Effector CD8-positive, alpha-beta T cell (primary cell): Measurements from ENCODE around the gene NAALADL2.
"Not testable (repeated sequence)": the region's sequence is repeated elsewhere in the genome, so short reads cannot be mapped to it uniquely, and the experiment has no call there.

Source experiments
- DNase-seq: peaks from one replicate; lab custom pipeline; 2025; lab: John Stamatoyannopoulos, UW

The NAALADL2 gene

GRCh38 chr3:175749981-175750380 lies 890.8 kb downstream of the NAALADL2 start:
- no peak for DNase-seq

DNA sequence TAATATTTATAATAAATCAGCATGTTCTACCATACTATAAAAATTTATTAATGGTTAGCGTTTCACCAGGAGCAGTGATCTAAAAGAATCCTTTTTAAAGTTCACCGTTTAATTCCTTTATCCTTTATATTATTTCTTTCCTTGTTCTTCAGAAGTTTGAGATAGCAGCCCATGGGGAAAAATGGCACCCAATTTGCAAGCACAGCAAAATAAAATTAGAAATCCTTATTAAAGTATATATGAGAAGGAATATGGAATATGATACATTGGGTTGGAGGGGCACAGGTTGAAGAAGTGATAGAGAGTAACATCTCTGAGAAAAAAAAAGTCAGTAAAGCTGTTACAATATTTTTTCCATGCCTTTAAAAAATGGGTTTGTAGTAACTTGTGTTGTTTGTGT lies 892.0 kb downstream of the NAALADL2 start:
- DNase-seq: no peak

DNA sequence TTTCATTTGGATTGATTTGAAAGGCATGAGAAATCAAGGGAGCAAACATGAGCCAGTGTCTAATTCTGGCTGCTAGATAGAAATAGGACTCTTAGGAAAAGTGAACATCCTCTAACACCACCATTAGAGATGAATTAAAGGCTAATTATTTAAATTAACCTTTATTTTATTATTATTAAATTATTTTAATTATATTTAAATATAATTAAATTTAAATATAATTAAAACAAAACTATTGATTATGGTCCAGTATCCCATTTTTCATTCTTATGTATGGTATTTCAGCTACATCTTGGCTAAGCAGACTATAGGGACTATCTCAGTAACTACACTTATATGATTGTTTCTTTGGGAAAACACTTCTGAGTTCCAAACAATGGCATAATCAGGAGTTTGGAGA lies 904.8 kb downstream of the NAALADL2 start:
- DNase-seq: no peak

DNA sequence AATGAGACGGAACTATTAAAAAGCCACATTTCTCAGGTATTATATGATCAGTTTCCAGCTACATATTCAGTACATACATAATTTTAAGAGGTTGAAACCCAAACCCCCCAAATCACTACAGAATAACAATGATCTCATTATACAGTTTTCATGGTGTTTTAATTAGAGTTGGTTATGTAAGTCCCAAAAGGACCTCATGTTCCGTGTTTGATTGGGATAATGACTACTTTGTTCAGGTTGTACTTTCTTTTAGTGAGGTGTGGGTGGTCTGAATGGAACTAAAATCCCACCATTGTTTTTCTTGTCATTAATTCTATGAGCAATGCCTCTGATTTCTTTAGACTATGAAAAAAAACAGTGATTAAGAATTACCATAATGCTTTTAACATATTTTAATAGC lies 905.6 kb downstream of the NAALADL2 start:
- DNase-seq: no peak

DNA sequence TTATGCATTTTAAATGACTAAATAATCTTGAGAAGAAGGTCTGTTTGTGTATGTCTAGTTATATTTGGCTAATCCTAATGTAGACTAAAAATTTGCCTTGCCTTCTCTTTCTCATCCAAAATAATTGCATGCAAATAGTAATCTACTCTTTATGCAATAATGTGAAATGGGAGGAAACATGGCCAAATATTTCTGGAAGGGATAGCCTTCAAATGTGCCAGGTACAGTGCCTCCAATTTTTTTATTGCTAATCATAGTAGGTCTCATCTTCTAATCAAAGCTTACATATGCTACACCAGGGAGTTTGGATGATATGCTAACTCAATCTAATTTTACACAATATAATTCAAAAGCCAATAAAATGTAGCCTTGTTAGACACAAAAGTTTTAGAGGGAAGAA lies 911.3 kb downstream of the NAALADL2 start:
- no peak for DNase-seq

- DNase-seq: no peak
These were observed 918.4 kb downstream of the NAALADL2 start for GRCh38 chr3:175777495-175777894.

DNA sequence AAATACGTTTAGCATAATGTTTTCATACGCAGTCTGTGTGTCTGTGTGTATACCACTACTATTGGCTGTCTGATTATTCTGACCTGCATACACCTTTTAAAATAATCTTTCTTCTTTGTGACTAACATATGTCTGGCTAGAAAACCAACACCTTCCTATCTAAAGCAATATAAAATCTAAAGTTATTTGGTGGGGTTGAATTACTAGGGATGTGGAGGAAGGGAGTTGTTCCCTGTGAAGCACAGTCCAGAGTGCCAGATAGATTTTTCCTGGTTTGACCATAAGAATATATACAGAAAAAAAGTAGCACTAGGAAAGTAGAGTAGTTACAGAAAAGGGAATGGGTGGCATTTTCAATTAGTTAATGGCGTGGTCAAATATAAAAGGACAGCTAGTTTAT lies 918.8 kb downstream of the NAALADL2 start:
- DNase-seq: no peak

- DNase-seq: no peak
These were observed 919.9 kb downstream of the NAALADL2 start for GRCh38 chr3:175778994-175779393.

DNA sequence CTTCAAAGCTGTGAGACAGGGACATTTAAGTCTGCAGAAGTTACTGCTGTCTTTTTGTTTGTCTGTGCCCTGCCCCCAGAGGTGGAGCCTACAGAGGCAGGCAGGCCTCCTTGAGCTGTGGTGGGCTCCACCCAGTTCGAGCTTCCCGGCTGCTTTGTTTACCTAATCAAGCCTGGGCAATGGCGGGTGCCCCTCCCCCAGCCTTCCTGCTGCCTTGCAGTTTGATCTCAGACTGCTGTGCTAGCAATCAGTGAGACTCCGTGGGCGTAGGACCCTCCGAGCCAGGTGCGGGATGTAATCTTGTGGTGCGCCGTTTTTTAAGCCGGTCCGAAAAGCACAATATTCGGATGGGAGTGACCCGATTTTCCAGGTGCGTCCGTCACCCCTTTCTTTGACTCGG lies 928.0 kb downstream of the NAALADL2 start:
- not testable (repeated sequence) for DNase-seq

DNA sequence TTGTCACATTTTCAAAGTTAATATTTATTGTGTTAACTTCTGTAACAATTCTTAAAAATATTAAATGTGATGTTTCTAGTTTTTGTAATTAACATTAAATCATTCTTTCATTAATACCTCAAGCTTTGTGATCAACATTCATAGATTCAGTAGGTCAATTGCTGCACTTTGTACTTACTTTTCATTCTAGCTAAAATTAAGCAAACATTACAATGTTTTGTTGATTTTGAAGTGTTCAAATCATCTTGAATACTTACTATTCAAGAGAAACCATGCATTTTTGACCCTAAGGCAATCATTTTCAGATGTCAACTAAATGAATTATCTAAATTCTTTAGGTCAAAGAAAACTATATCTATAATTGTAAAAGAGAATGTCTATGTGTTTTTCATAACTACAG lies 933.1 kb downstream of the NAALADL2 start:
- DNase-seq: no peak

- no peak for DNase-seq
These were observed 939.2 kb downstream of the NAALADL2 start for GRCh38 chr3:175798326-175798725.

- no peak for DNase-seq
These were observed 946.7 kb downstream of the NAALADL2 start for GRCh38 chr3:175805825-175806224.

DNA sequence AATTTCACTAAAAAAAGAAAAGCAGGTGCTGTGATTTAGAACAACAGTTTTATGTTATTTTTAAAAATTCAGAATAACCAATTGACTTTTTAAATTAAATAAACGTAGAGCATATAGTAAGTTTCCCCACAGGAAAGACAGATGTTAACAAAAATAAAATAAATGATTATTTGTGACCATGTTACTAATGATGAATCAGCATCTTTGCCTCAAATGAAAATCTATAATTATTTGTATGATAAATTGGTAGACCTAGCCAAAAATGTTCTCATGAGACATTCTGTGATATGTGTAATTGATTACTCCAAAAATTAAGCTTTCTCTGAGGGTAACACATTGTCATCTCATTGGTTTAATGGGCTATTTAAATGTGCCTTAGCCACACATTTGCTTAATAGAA lies 948.0 kb downstream of the NAALADL2 start:
- no peak for DNase-seq

DNA sequence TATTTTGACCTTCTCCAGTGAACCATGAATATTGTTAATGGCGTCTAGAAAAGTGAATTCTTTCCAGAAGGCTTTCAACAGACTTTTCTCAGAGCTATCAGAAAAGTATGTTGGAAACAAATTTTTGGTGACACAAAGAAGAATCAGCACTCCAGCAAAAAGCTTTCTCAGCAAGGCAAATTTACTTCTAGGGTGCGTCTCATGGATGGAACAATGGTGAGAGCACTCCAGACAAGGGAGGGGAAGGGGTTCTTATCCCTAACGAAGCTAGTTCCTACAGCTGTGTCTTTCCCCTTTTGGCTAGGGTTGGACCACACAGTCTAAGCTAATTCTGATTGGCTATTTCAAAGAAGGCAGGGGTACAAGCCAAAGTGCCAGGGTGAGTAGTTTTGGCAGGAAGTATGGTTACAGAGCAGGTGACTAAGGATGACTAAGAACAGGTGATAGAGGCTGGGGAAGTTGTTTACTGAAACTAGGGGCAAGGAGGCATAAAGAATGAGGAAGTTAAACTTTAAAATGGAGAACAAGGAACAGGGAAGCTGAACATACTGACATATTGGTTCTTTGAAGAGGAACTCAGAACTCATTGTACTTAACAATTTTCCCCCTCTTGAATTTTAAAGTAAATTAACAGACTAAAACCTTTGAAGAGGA lies 959.8 kb downstream of the NAALADL2 start:
- no peak for DNase-seq

- not testable (repeated sequence) for DNase-seq
These were observed 963.8 kb downstream of the NAALADL2 start for GRCh38 chr3:175822766-175823491.

DNA sequence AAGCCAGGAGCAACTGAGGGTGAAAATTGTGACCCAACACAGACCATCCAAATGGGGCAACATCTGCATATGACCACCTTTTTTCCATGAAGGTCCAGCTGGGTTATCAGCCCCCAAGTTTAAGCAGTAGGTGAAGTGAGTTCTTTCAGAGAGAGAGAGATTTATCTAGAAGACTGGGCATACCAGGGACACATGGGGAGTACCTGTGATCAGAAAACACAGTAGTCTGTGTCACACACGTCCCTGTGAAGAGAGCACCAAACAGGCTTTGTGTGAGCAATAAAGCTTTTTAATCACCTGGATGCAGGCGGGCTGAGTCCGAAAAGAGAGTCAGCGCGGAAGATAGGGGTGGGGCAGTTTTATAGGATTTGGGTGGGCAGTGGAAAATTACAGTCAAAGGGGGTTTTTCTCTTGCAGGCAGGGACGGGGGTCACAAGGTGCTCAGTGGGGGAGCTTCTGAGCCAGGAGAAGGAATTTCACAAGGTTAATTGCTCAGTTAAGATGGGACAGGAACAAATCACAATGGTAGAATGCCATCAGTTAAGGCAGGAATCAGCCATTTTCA lies 966.0 kb downstream of the NAALADL2 start:
- DNase-seq: not testable (repeated sequence)

DNA sequence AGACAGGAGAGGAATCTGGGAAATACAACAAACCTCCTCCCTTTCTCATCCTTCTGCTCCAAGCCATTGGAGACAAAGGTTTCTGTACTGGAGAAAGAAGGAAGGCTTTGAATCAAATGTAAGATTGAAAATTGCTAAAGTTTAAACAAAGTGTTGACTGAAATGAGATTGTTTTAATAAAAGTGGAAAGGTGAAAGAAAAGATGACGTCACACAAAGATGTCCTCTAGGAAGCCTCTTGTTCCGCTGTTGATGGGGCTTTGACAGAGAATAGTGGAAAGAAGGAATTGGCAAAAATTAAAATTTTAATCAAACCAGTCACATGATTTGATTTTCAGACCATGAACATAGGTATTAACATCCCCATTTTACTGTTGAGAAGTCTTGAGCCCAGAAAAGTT lies 967.6 kb downstream of the NAALADL2 start:
- no peak for DNase-seq

GRCh38 chr3:175829809-175830208 lies 970.7 kb downstream of the NAALADL2 start:
- not testable (repeated sequence) for DNase-seq

- DNase-seq: not testable (repeated sequence)
These were observed 976.6 kb downstream of the NAALADL2 start for GRCh38 chr3:175835763-175836162.

DNA sequence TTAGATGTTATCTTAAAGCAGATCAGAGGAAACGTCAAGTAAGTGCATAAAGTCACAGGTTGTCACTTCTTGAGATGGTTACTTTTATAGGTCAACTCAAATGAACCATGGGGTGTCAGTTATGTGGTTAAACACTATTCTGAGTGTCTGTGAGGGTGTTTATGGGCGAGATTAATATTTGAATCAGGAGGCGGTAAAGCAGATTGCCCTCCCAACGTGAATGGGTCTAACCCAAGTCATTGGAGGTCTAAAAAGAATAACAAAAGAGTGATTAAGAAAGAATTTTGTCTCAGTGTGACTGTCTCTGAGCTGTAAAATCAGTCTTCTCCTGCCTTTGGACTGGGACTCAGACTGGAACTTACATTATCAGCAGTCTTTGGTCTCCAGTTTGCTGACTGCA lies 977.5 kb downstream of the NAALADL2 start:
- no peak for DNase-seq

GRCh38 chr3:175837962-175838361 lies 978.8 kb downstream of the NAALADL2 start:
- DNase-seq: no peak

DNA sequence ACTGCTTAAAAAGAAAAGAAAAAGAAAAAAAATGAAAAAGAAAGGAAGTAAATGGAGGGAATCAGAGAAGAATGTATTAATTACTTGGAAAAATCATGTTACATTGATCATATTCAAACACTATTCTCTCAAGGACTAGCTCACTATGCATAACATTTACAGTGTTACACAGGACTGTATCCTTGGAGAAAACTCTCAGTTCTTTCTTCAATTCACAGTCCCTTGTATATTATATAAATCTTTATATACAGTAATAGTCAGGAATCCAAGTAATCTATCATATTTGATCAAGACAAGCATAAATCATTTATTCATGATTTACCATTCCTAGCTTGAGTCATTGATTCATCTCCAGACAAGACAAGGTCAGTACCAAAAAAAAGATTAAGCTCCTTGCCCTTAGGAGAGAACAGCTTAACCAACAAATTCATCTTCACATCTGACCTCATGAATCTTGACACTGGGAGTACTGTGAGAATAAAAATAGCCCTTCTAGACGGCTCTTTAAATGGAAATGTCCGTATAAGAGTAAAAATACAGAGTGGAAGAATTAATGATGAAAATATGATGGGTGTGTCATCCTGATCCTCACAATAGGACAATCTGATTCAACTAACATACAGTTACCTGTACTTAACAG lies 980.4 kb downstream of the NAALADL2 start:
- DNase-seq: no peak

DNA sequence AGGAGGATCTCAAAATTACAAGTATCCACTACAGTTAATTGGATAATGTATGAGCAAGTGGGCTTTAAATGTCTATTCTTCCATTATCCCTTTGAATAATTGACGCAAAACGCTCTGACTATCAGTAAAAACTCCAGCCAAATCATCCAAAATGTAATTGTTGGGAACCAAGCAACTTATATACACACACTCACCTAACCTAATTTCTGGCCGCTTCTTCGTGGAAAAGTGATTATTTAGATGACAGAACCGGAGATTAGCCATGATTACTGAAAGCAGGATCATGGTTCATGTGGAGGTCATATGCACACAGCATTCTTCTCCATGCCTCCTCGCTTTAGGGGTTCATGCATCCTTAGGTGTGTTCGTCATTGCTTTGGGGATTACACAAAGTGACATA lies 992.4 kb downstream of the NAALADL2 start:
- no peak for DNase-seq
